Naive thymus-derived CD4-positive, alpha-beta T cell (primary cell): Measurements from ENCODE around the gene RIMBP3C. TPM values are rescaled to one million over a fixed set of nuclear protein-coding genes. Genes with fewer than 3 reads are reported as not detected.
"Not testable (repeated sequence)": the region's sequence is repeated elsewhere in the genome, so short reads cannot be mapped to it uniquely, and the experiment has no call there.

ENCODE experiments used
- ATAC-seq: fragments of 150-1000 bp; cut with Tn5 transposase; 2 replicates; pipeline ENCODE4 v1.10.0; 2021; ENCODE audit warnings: mild to moderate bottlenecking, moderate library complexity
- CTCF ChIA-PET: fragments of 350-600 bp; sonication (Branson Sonifier 250); formaldehyde crosslinking; loops from one replicate; lab custom pipeline; 2021; ENCODE audit warnings: antibody characterized with exemption; lab: Charles Lee
- POLR2A ChIA-PET: fragments of 350-600 bp; sonication (Branson Sonifier 250); formaldehyde crosslinking; loops from one replicate; lab custom pipeline; 2021; ENCODE audit warnings: antibody characterized with exemption, inconsistent platforms; lab: Charles Lee
- DNase-seq, 9 donors: peaks; one replicate each; pipeline versions ENCODE4 v3.0.0 to v3.0.0-alpha.2; 2020 to 2022; ENCODE audit warnings: mixed read lengths in 1 of 9
- H3K27ac ChIP-seq: one replicate; pipeline ENCODE4 v1.7.0; 2013; ENCODE audit warnings: mild to moderate bottlenecking, low read depth, low read length, moderate library complexity
- H3K27me3 ChIP-seq, 2 donors: one replicate each; pipeline ENCODE4 v1.7.0; 2013; ENCODE audit warnings: low read length in 2 of 2, mild to moderate bottlenecking in 2 of 2, moderate library complexity in 2 of 2; ENCODE audit not compliant: control insufficient read depth in 2 of 2, insufficient read depth in 2 of 2
- H3K36me3 ChIP-seq, 3 experiments: 1 replicate in 2 of 3; 2 replicates in 1 of 3; pipeline ENCODE4 v1.7.0; 2013; ENCODE audit warnings: low read length in 3 of 3, mild to moderate bottlenecking in 3 of 3, moderate library complexity in 1 of 3; ENCODE audit not compliant: insufficient read depth in 3 of 3, control insufficient read depth in 2 of 3
- H3K4me1 ChIP-seq, 2 donors: one replicate each; pipeline ENCODE4 v1.7.0; 2013; ENCODE audit warnings: low read length in 2 of 2, mild to moderate bottlenecking in 2 of 2, moderate library complexity in 1 of 2; ENCODE audit not compliant: control insufficient read depth in 2 of 2, insufficient read depth in 2 of 2
- H3K4me3 ChIP-seq: 2 replicates; pipeline ENCODE4 v1.7.0; 2013; ENCODE audit warnings: mild to moderate bottlenecking, low read length
- H3K9me3 ChIP-seq, 3 experiments: 1 replicate in 2 of 3; 2 replicates in 1 of 3; pipeline ENCODE4 v1.7.0; 2013; ENCODE audit warnings: low read length in 3 of 3; ENCODE audit not compliant: control insufficient read depth in 2 of 3
- H3K27ac Mint-ChIP-seq, 9 donors: one replicate each; pipeline ENCODE4 v1.8.0; 2020 to 2022; ENCODE audit warnings: mixed read lengths in 9 of 9, mild to moderate bottlenecking in 8 of 9, moderate library complexity in 5 of 9, inconsistent platforms in 2 of 9
- H3K27me3 Mint-ChIP-seq, 5 donors: one replicate each; pipeline ENCODE4 v1.8.0; 2021 to 2022; ENCODE audit warnings: mixed read lengths in 5 of 5, mild to moderate bottlenecking in 1 of 5
- H3K36me3 Mint-ChIP-seq, 5 donors: one replicate each; pipeline ENCODE4 v1.8.0; 2020 to 2022; ENCODE audit warnings: mixed read lengths in 5 of 5, mild to moderate bottlenecking in 3 of 5, inconsistent platforms in 1 of 5
- H3K4me1 Mint-ChIP-seq, 7 donors: one replicate each; pipeline ENCODE4 v1.8.0; 2020 to 2022; ENCODE audit warnings: mixed read lengths in 7 of 7, mild to moderate bottlenecking in 3 of 7, inconsistent platforms in 1 of 7
- H3K4me3 Mint-ChIP-seq, 10 donors: one replicate each; pipeline ENCODE4 v1.8.0; 2020 to 2022; ENCODE audit warnings: mild to moderate bottlenecking in 10 of 10, mixed read lengths in 10 of 10, moderate library complexity in 6 of 10, inconsistent platforms in 2 of 10
- H3K9me3 Mint-ChIP-seq, 11 donors: one replicate each; pipeline ENCODE4 v1.8.0; 2020 to 2022; ENCODE audit warnings: mixed read lengths in 11 of 11, mild to moderate bottlenecking in 4 of 11, inconsistent platforms in 1 of 11, moderate library complexity in 1 of 11
- intact Hi-C, 2 donors: fragments of 100-400 bp; cut with micrococcal nuclease; formaldehyde crosslinking; loops; one replicate each; pipeline ENCODE4 v1.15.1; 2023
- polyA plus RNA-seq, 2 donors: library from polyadenylated mRNA; unstranded; fragments of 300-500 nt; fragmentation: Illumina TruSeq; gene quantifications; one replicate each; pipeline ENCODE4 v1.2.3, GENCODE V29; 2021
- total RNA-seq, 6 experiments: library from RNA in 5 of 6; stranded (reverse) in 5 of 6; gene quantifications; 1 replicate in 5 of 6; 2 replicates in 1 of 6; pipeline ENCODE4 v1.2.3 and lab custom pipeline; 2021 to 2026

RIMBP3C gene
- total and polyA plus RNA-seq, 7 experiments from 2014 or later = 0.22 to 4.4 (median 0.77) TPM

GRCh38 chr22:21587803-21588611 lies 36.7 kb upstream of the RIMBP3C start:
- H3K36me3 Mint-ChIP-seq = peaks cover 0 to 12% (median 5%) of the 10 kb centered on the region in 5 donors
- ATAC-seq (peak; percentile 78), DNase-seq (peak in 1 of 9 donors; percentile 55)
- peaks cover 23 to 25% of the 10 kb centered on the region in 2 donors for H3K4me1 ChIP-seq
- no peak overlapping the region for H3K4me3 ChIP-seq
- peak overlapping the region; percentile 36 to 72 (median 56) for H3K4me3 Mint-ChIP-seq
- no peaks in the 10 kb centered on the region for H3K27me3 Mint-ChIP-seq
- peaks cover 42 to 71% (median 62%) of the 10 kb centered on the region in 7 donors for H3K4me1 Mint-ChIP-seq
- ChIA-PET CTCF (no interaction called here), POLR2A (no interaction called here)
- no peaks in the 10 kb centered on the region for H3K9me3 Mint-ChIP-seq
- intact Hi-C loops = loop anchor here in 1 of 2 donors (2.0 kb wide), 1 partner anchor 55 kb away; the partner anchor contains the start of gene SDF2L1
- H3K27ac ChIP-seq = peak overlapping the region; percentile 37
- peak overlapping the region; percentile 15 to 89 (median 79) for H3K27ac Mint-ChIP-seq
- no peaks in the 10 kb centered on the region for H3K9me3 ChIP-seq
- peaks cover 0 to 20% (median 3%) of the 10 kb centered on the region in 3 experiments for H3K36me3 ChIP-seq
- H3K27me3 ChIP-seq = no peaks in the 10 kb centered on the region

- DNase-seq (no peak), ATAC-seq (no peak)
- H3K27ac Mint-ChIP-seq = peak overlapping the region in 6 of 9 donors; percentile 5 to 73 (median 42)
- peaks cover 36 to 66% (median 45%) of the 10 kb centered on the region in 7 donors for H3K4me1 Mint-ChIP-seq
- intact Hi-C loops = no loop called here
- no peaks in the 10 kb centered on the region for H3K9me3 Mint-ChIP-seq
- H3K27me3 Mint-ChIP-seq = no peaks in the 10 kb centered on the region
- ChIA-PET POLR2A (no interaction called here), CTCF (interaction anchor here (0.6 kb wide), 1 partner anchor 923 kb away, joined by 3 read pairs; no protein-coding TSS in a partner anchor)
- peaks cover 9 to 14% of the 10 kb centered on the region in 2 donors for H3K4me1 ChIP-seq
- peaks cover 0 to 12% (median 3%) of the 10 kb centered on the region in 5 donors for H3K36me3 Mint-ChIP-seq
- H3K4me3 Mint-ChIP-seq = peak overlapping the region in 4 of 10 donors; percentile 5 to 55 (median 52)
- H3K9me3 ChIP-seq = no peaks in the 10 kb centered on the region
- H3K27me3 ChIP-seq = no peaks in the 10 kb centered on the region
- H3K36me3 ChIP-seq = peaks cover 0 to 13% (median 0%) of the 10 kb centered on the region in 3 experiments
- H3K4me3 ChIP-seq = no peak overlapping the region
- no peak overlapping the region for H3K27ac ChIP-seq
These were observed 34.1 kb upstream of the RIMBP3C start for GRCh38 chr22:21585389-21585788.

GRCh38 chr22:21582801-21583740 lies 31.8 kb upstream of the RIMBP3C start:
- no peaks in the 10 kb centered on the region for H3K27me3 Mint-ChIP-seq
- H3K27ac ChIP-seq = no peak overlapping the region
- POLR2A ChIA-PET = no interaction called here
- peaks cover 14% of the 10 kb centered on the region in 2 donors for H3K4me1 ChIP-seq
- H3K36me3 ChIP-seq = peaks cover 0 to 16% (median 0%) of the 10 kb centered on the region in 3 experiments
- H3K9me3 Mint-ChIP-seq = no peaks in the 10 kb centered on the region
- CTCF ChIA-PET = no interaction called here
- H3K4me1 Mint-ChIP-seq = peaks cover 29 to 74% (median 47%) of the 10 kb centered on the region in 7 donors
- H3K4me3 Mint-ChIP-seq = peak overlapping the region in 7 of 10 donors; percentile 1 to 67 (median 8)
- no peaks in the 10 kb centered on the region for H3K9me3 ChIP-seq
- no peak overlapping the region for H3K4me3 ChIP-seq
- H3K36me3 Mint-ChIP-seq = peaks cover 0 to 12% (median 3%) of the 10 kb centered on the region in 5 donors
- H3K27me3 ChIP-seq = no peaks in the 10 kb centered on the region
- H3K27ac Mint-ChIP-seq = peak overlapping the region in 7 of 9 donors; percentile 0 to 81 (median 54)
- DNase-seq (no peak), ATAC-seq (no peak)
- intact Hi-C loops = no loop called here

- H3K27me3 ChIP-seq, H3K9me3 Mint-ChIP-seq, intact Hi-C loops, H3K4me3 ChIP-seq, H3K9me3 ChIP-seq, H3K4me3 Mint-ChIP-seq, CTCF ChIA-PET, H3K36me3 Mint-ChIP-seq, H3K27ac ChIP-seq, ATAC-seq, H3K27me3 Mint-ChIP-seq, DNase-seq: not testable (repeated sequence)
- POLR2A ChIA-PET = interaction anchor here (0.7 kb wide), 1 partner anchor 13 kb away, joined by 4 read pairs; no protein-coding TSS in a partner anchor
- H3K36me3 ChIP-seq = peaks cover 0 to 16% (median 0%) of the 10 kb centered on the region in 3 experiments
- peaks cover 6 to 15% of the 10 kb centered on the region in 2 donors for H3K4me1 ChIP-seq
- Mint-ChIP-seq H3K4me1 (peaks cover 24 to 76% (median 50%) of the 10 kb centered on the region in 7 donors), H3K27ac (peak overlapping the region in 2 of 9 donors; percentile 9 to 12)
These were observed 29.9 kb upstream of the RIMBP3C start for GRCh38 chr22:21581009-21581713.

GRCh38 chr22:21580623-21581007 lies 29.4 kb upstream of the RIMBP3C start:
- H3K27me3 ChIP-seq, H3K27me3 Mint-ChIP-seq, H3K4me3 ChIP-seq, H3K9me3 ChIP-seq, H3K36me3 Mint-ChIP-seq, CTCF ChIA-PET, intact Hi-C loops, ATAC-seq, DNase-seq, H3K27ac ChIP-seq, H3K9me3 Mint-ChIP-seq: not testable (repeated sequence)
- Mint-ChIP-seq H3K4me1 (peaks cover 24 to 79% (median 47%) of the 10 kb centered on the region in 7 donors), H3K27ac (peak overlapping the region in 1 of 9 donors; percentile 62), H3K4me3 (peak overlapping the region in 1 of 10 donors; percentile 25)
- peaks cover 0 to 13% (median 0%) of the 10 kb centered on the region in 3 experiments for H3K36me3 ChIP-seq
- H3K4me1 ChIP-seq = peaks cover 6 to 15% of the 10 kb centered on the region in 2 donors
- POLR2A ChIA-PET = interaction anchor here (0.7 kb wide), 1 partner anchor 14 kb away, joined by 4 read pairs; no protein-coding TSS in a partner anchor
